IMR-90 (cell line): ENCODE data around the gene DESI1. TPM values are rescaled to one million over a fixed set of nuclear protein-coding genes. Genes with fewer than 3 reads are reported as not detected.

Experiments
- ATAC-seq: fragments of 200-7000 bp; cut with Tn5 transposase; 2 replicates; pipeline ENCODE4 v1.9.1; 2020; ENCODE audit warnings: low read depth, mild to moderate bottlenecking, moderate library complexity
- BruUV-seq: library from RNA; stranded (reverse); fragments of 400-500 nt; replicated peaks from 2 replicates; lab custom pipeline; 2021; lab: Mats Ljungman, UMichigan
- CTCF ChIA-PET: fragments of 300-600 bp; formaldehyde crosslinking; extraction: SDS; loops from one replicate; lab custom pipeline; 2021; ENCODE audit warnings: antibody characterized with exemption; lab: Yijun Ruan, JAX
- POLR2A ChIA-PET: fragments of 300-600 bp; sonication (Branson Sonifier 250); formaldehyde crosslinking; loops from one replicate; lab custom pipeline; 2022; ENCODE audit warnings: antibody characterized with exemption; ENCODE audit not compliant: unreplicated experiment; lab: Charles Lee
- DNase-seq: peaks from one replicate; pipeline ENCODE4 v3.0.0; 2013
- H2AFZ ChIP-seq: replicated peaks from 2 replicates; pipeline ENCODE3; 2013; ENCODE audit warnings: low read length, mild to moderate bottlenecking; ENCODE audit not compliant: poor library complexity
- H2AK5ac ChIP-seq: 2 replicates; pipeline ENCODE4 v1.6.1; 2013; ENCODE audit warnings: low read depth, low read length, inconsistent platforms
- H2AK9ac ChIP-seq: replicated peaks from 2 replicates; pipeline ENCODE3; 2013; ENCODE audit warnings: mild to moderate bottlenecking, low read depth, low read length, moderate library complexity; ENCODE audit not compliant: poor library complexity
- H2BK120ac ChIP-seq: 2 replicates; pipeline ENCODE4 v1.6.1; 2013; ENCODE audit warnings: low read depth, low read length, inconsistent platforms
- H2BK15ac ChIP-seq: 3 replicates; pipeline ENCODE4 v1.6.1; 2013; ENCODE audit warnings: low read depth, low read length, inconsistent platforms
- H2BK20ac ChIP-seq: 2 replicates; pipeline ENCODE4 v1.6.1; 2013; ENCODE audit warnings: low read depth, mild to moderate bottlenecking, inconsistent platforms, low read length, moderate library complexity
- H2BK5ac ChIP-seq: 2 replicates; pipeline ENCODE4 v1.6.1; 2013; ENCODE audit warnings: mild to moderate bottlenecking, low read depth, low read length, inconsistent platforms; ENCODE audit not compliant: poor library complexity, severe bottlenecking
- H3K14ac ChIP-seq: replicated peaks from 2 replicates; pipeline ENCODE4 v1.6.1; 2013; ENCODE audit warnings: low read depth, low read length, inconsistent platforms
- H3K18ac ChIP-seq: 2 replicates; pipeline ENCODE4 v1.6.1; 2013; ENCODE audit warnings: low read depth, low read length, control low read depth
- H3K23ac ChIP-seq: 2 replicates; pipeline ENCODE4 v1.6.1; 2013; ENCODE audit warnings: low read depth, low read length, inconsistent platforms
- H3K27ac ChIP-seq: 2 replicates; pipeline ENCODE4 v1.5.1; 2013; ENCODE audit warnings: mild to moderate bottlenecking, control low read depth, low read length; ENCODE audit not compliant: insufficient read depth
- H3K27me3 ChIP-seq: 2 replicates; pipeline ENCODE4 v1.6.1; 2013; ENCODE audit warnings: low read length; ENCODE audit not compliant: control insufficient read depth, insufficient read depth
- H3K36me3 ChIP-seq: 2 replicates; pipeline ENCODE4 v1.6.1; 2013; ENCODE audit warnings: low read length, mixed read lengths; ENCODE audit not compliant: control insufficient read depth, insufficient read depth
- H3K4ac ChIP-seq: 2 replicates; pipeline ENCODE4 v1.6.1; 2013; ENCODE audit warnings: low read depth, low read length, inconsistent platforms
- H3K4me1 ChIP-seq: 2 replicates; pipeline ENCODE4 v1.6.1; 2013; ENCODE audit warnings: low read length, mixed read lengths; ENCODE audit not compliant: control insufficient read depth, insufficient read depth
- H3K4me2 ChIP-seq: 2 replicates; pipeline ENCODE4 v1.6.1; 2013; ENCODE audit warnings: low read depth, mild to moderate bottlenecking, control low read depth, low read length, moderate library complexity
- H3K4me3 ChIP-seq: 2 replicates; pipeline ENCODE4 v1.5.1; 2013; ENCODE audit warnings: low read depth, mild to moderate bottlenecking, control low read depth, low read length, moderate library complexity; ENCODE audit not compliant: insufficient read depth
- H3K56ac ChIP-seq: 2 replicates; pipeline ENCODE4 v1.6.1; 2013; ENCODE audit warnings: low read length, inconsistent platforms; ENCODE audit not compliant: insufficient read depth; ENCODE audit errors: extremely low read depth
- H3K79me1 ChIP-seq, 2 experiments: 2 replicates each; pipeline ENCODE4 v1.6.1; 2013; ENCODE audit warnings: low read length in 2 of 2, inconsistent platforms in 1 of 2, low read depth in 1 of 2
- H3K9ac ChIP-seq: 2 replicates; pipeline ENCODE4 v1.6.1; 2013; ENCODE audit warnings: low read depth, low read length, control low read depth
- H3K9me1 ChIP-seq: 2 replicates; pipeline ENCODE4 v1.6.1; 2013; ENCODE audit warnings: low read length, inconsistent platforms; ENCODE audit not compliant: insufficient read depth
- H3K9me3 ChIP-seq: 2 replicates; pipeline ENCODE4 v1.6.1; 2013; ENCODE audit warnings: low read length; ENCODE audit not compliant: control insufficient read depth, insufficient read depth
- H4K20me1 ChIP-seq: 2 replicates; pipeline ENCODE4 v1.6.1; 2013; ENCODE audit warnings: low read length, inconsistent platforms; ENCODE audit not compliant: insufficient read depth
- H4K5ac ChIP-seq: 2 replicates; pipeline ENCODE4 v1.6.1; 2013; ENCODE audit warnings: mild to moderate bottlenecking, low read depth, low read length, control low read depth
- H4K8ac ChIP-seq, 2 experiments: 2 replicates each; pipeline ENCODE4 v1.6.1; 2013; ENCODE audit warnings: low read depth in 2 of 2, low read length in 2 of 2, control low read depth in 1 of 2, inconsistent platforms in 1 of 2
- H4K91ac ChIP-seq: 2 replicates; pipeline ENCODE4 v1.6.1; 2013; ENCODE audit warnings: low read depth, low read length, inconsistent platforms; ENCODE audit not compliant: insufficient read depth
- CHD1 ChIP-seq: IDR thresholded peaks from 2 replicates; pipeline ENCODE4 v1.6.1; 2012; ENCODE audit warnings: low read depth, low read length, improper control_type of control experiment
- CTCF ChIP-seq: conservative IDR thresholded peaks from 2 replicates; pipeline ENCODE4 v1.5.1; 2012; ENCODE audit warnings: mild to moderate bottlenecking, low read depth, low read length, improper control_type of control experiment
- ELK1 ChIP-seq: fragments of 150-350 bp; IDR thresholded peaks from 2 replicates; pipeline ENCODE4 v1.6.1; 2016; ENCODE audit warnings: low read depth, mild to moderate bottlenecking, low read length, moderate library complexity, borderline replicate concordance
- POLR2A ChIP-seq: IDR thresholded peaks from 2 replicates; pipeline ENCODE4 v1.6.1; 2012; ENCODE audit warnings: mild to moderate bottlenecking, low read depth, low read length
- SMC3 ChIP-seq: fragments of 150-350 bp; IDR thresholded peaks from 2 replicates; pipeline ENCODE4 v1.6.1; 2016; ENCODE audit warnings: low read depth, mild to moderate bottlenecking, antibody characterized with exemption, low read length, moderate library complexity
- USF2 ChIP-seq: fragments of 150-350 bp; IDR thresholded peaks from 2 replicates; pipeline ENCODE4 v1.6.1; 2017; ENCODE audit warnings: mild to moderate bottlenecking, antibody characterized with exemption, low read length, low read depth
- WGBS, 2 experiments: methylation state at CpG; one replicate each; pipeline versions ENCODE4 v1.1.5 to v1.1.7; 2013; ENCODE audit warnings: missing lambda C conversion rate in 2 of 2; ENCODE audit not compliant: insufficient read length in 1 of 2; ENCODE audit errors: extremely low coverage in 2 of 2; 5-methylcytosine and 5-hydroxymethylcytosine counted together
- dilution Hi-C: fragments of 300-500 bp; cut with HindIII; formaldehyde crosslinking; loops from one replicate; pipeline ENCODE4 v1.14.3; 2018; ENCODE audit warnings: low sequenced_read_pairs; ENCODE audit not compliant: unreplicated experiment
- in situ Hi-C: fragments of 300-500 bp; cut with MboI; formaldehyde crosslinking; loops from 3 replicates; pipeline ENCODE4 v1.14.3; 2019; ENCODE audit warnings: low sequenced_read_pairs, inconsistent platforms, mixed read lengths
- intact Hi-C: fragments of 100-400 bp; cut with micrococcal nuclease; formaldehyde crosslinking; loops from 2 replicates; pipeline ENCODE4 v1.10.0; 2022
- polyA plus RNA-seq, 3 experiments: library from polyadenylated mRNA; depleted of rRNA; stranded (reverse); fragments of >200 nt; gene quantifications; 2 replicates each; pipeline ENCODE4 v1.2.3, GENCODE V29; 2012; ENCODE audit warnings: low replicate concordance in 1 of 3
- total RNA-seq: library from RNA; depleted of rRNA; stranded (reverse); fragments of >200 nt; gene quantifications from 2 replicates; pipeline ENCODE4 v1.2.3, GENCODE V29; 2012

The DESI1 gene
- total and polyA plus RNA-seq, 2 of the 4 experiments (the other 2 are of a cell fraction): 14.5 to 24.9 TPM

- Histone ChIP-seq H3K4me3 (no peak overlapping the region), H3K36me3 (peaks cover 68% of the 10 kb centered on the region), H3K4me2 (no peak overlapping the region), H2AK9ac (no peak overlapping the region), H2AK5ac (no peak overlapping the region), H2BK120ac (no peak overlapping the region), H3K27ac (no peak overlapping the region), H4K8ac (no peak overlapping the region), H3K4ac (no peak overlapping the region), H4K5ac (no peak overlapping the region), H2BK15ac (no peak overlapping the region), H3K9me1 (no peaks in the 10 kb centered on the region; the same call in 1 of the 2 replicates), H3K14ac (no peak overlapping the region), H2BK20ac (no peak overlapping the region), H3K4me1 (peaks cover 7% of the 10 kb centered on the region; the same call in 1 of the 2 replicates), H3K56ac (no peak overlapping the region), H4K91ac (no peak overlapping the region), H3K9ac (no peak overlapping the region), H4K20me1 (peaks cover 3% of the 10 kb centered on the region), H2AFZ (no peak overlapping the region), H3K79me1 (peaks cover 5 to 40% of the 10 kb centered on the region in 2 experiments), H3K9me3 (no peaks in the 10 kb centered on the region), H3K23ac (no peak overlapping the region), H2BK5ac (no peak overlapping the region), H3K18ac (no peak overlapping the region), H3K27me3 (no peaks in the 10 kb centered on the region)
- POLR2A ChIA-PET: no interaction called here
- BruUV-seq: no TSS peak
- in situ Hi-C loops: no loop called here
- TF ChIP-seq SMC3 (no peak), ELK1 (no peak), POLR2A (no peak), USF2 (no peak), CHD1 (no peak), CTCF (no peak)
- ATAC-seq (no peak), DNase-seq (no peak)
- dilution Hi-C loops: no loop called here
- 89% methylated on average over 4 of the region's 9 CpGs; no CpG with 5 or more reads in 1 of the 2 experiments for WGBS, 2 experiments
- CTCF ChIA-PET: no interaction called here
- intact Hi-C loops: no loop called here
Measured at GRCh38 chr22:41578818-41579217, 42.0 kb downstream of the DESI1 start.
